Brain microvascular endothelial cell (primary cell): ENCODE results near the gene LHFPL4.

Experiments
- DNase-seq: peaks from one replicate; pipeline ENCODE4 v3.0.0-alpha.2; 2020
- H3K27ac ChIP-seq: fragments of 250-450 bp; sonication (Bioruptor Pico); 2 replicates; pipeline ENCODE4 v1.5.1; 2020; ENCODE audit warnings: mild to moderate bottlenecking, moderate library complexity
- H3K27me3 ChIP-seq: fragments of 250-450 bp; sonication (Bioruptor Pico); replicated peaks from 2 replicates; pipeline ENCODE4 v1.5.1; 2020; ENCODE audit warnings: mild to moderate bottlenecking
- H3K36me3 ChIP-seq: fragments of 250-450 bp; sonication (Bioruptor Pico); replicated peaks from 2 replicates; pipeline ENCODE4 v1.5.1; 2020; ENCODE audit warnings: mild to moderate bottlenecking
- H3K4me3 ChIP-seq: 2 replicates; pipeline ENCODE4 v1.5.1; 2011; ENCODE audit warnings: low read depth, mild to moderate bottlenecking, control low read depth, low read length, moderate library complexity
- CTCF ChIP-seq: IDR thresholded peaks from 2 replicates; pipeline ENCODE4 v1.5.1; 2011; ENCODE audit warnings: low read depth, mild to moderate bottlenecking, moderate library complexity, low read length, control low read depth, inconsistent platforms; ENCODE audit errors: missing control alignments
- in situ Hi-C: cut with HindIII; loops from 2 replicates; pipeline ENCODE4 v1.10.0; 2017; ENCODE audit warnings: low sequenced_read_pairs, low pct_ligation_motif_present

The LHFPL4 gene

GRCh38 chr3:9590282-9590791, 36.7 kb upstream of the LHFPL4 start:
- Histone ChIP-seq H3K27me3 (no peaks in the 10 kb centered on the region), H3K4me3 (no peak overlapping the region), H3K27ac (no peak overlapping the region), H3K36me3 (no peaks in the 10 kb centered on the region)
- no peak for DNase-seq
- no peak for TF ChIP-seq CTCF
- in situ Hi-C loops, result no loop called here

- no peak for DNase-seq
- TF ChIP-seq CTCF, result no peak
- H3K27me3 ChIP-seq, result no peaks in the 10 kb centered on the region
- H3K27ac ChIP-seq, result no peak overlapping the region
- no peak overlapping the region for H3K4me3 ChIP-seq
- in situ Hi-C loops, result no loop called here
- no peaks in the 10 kb centered on the region for H3K36me3 ChIP-seq
Measured at GRCh38 chr3:9583792-9584191, 30.2 kb upstream of the LHFPL4 start.

GRCh38 chr3:9583371-9583770, 29.7 kb upstream of the LHFPL4 start:
- Histone ChIP-seq H3K4me3 (no peak overlapping the region), H3K36me3 (no peaks in the 10 kb centered on the region), H3K27me3 (no peaks in the 10 kb centered on the region), H3K27ac (no peak overlapping the region)
- DNase-seq, result no peak
- in situ Hi-C loops, result no loop called here
- no peak for TF ChIP-seq CTCF

GRCh38 chr3:9582332-9582731, 28.7 kb upstream of the LHFPL4 start:
- TF ChIP-seq CTCF, result no peak
- no peak overlapping the region for H3K27ac ChIP-seq
- no peaks in the 10 kb centered on the region for H3K27me3 ChIP-seq
- no peaks in the 10 kb centered on the region for H3K36me3 ChIP-seq
- no peak for DNase-seq
- in situ Hi-C loops, result no loop called here
- H3K4me3 ChIP-seq, result no peak overlapping the region

- H3K36me3 ChIP-seq, result no peaks in the 10 kb centered on the region
- no peak overlapping the region for H3K27ac ChIP-seq
- no peak for TF ChIP-seq CTCF
- H3K4me3 ChIP-seq, result no peak overlapping the region
- no peak for DNase-seq
- H3K27me3 ChIP-seq, result no peaks in the 10 kb centered on the region
- in situ Hi-C loops, result no loop called here
Measured at GRCh38 chr3:9581742-9582141, 28.1 kb upstream of the LHFPL4 start.

GRCh38 chr3:9569054-9569453, 15.4 kb upstream of the LHFPL4 start:
- in situ Hi-C loops, result no loop called here
- Histone ChIP-seq H3K27ac (no peak overlapping the region), H3K27me3 (no peaks in the 10 kb centered on the region), H3K36me3 (no peaks in the 10 kb centered on the region), H3K4me3 (no peak overlapping the region)
- no peak for DNase-seq
- TF ChIP-seq CTCF, result no peak
